Mesodermal cell (in vitro differentiated cells): Measurements from ENCODE around the gene FAM236A. TPM values are rescaled to one million over a fixed set of nuclear protein-coding genes. Genes with fewer than 3 reads are reported as not detected.
"Not testable (repeated sequence)": the region's sequence is repeated elsewhere in the genome, so short reads cannot be mapped to it uniquely, and the experiment has no call there.

Source experiments
- H3K27ac ChIP-seq: 2 replicates; pipeline ENCODE4 v1.7.0; 2013; ENCODE audit warnings: mild to moderate bottlenecking, low read depth, low read length, moderate library complexity; ENCODE audit not compliant: severe bottlenecking
- H3K36me3 ChIP-seq: 2 replicates; pipeline ENCODE4 v1.7.1; 2013; ENCODE audit warnings: mild to moderate bottlenecking, low read length, moderate library complexity; ENCODE audit not compliant: control insufficient read depth, insufficient read depth
- H3K4me1 ChIP-seq: one replicate; pipeline ENCODE4 v1.7.1; 2013; ENCODE audit warnings: mild to moderate bottlenecking, low read length; ENCODE audit not compliant: insufficient read depth, control insufficient read depth, poor library complexity, severe bottlenecking
- H3K4me3 ChIP-seq: 2 replicates; pipeline ENCODE4 v1.7.0; 2013; ENCODE audit warnings: low read length, control low read depth, mild to moderate bottlenecking; ENCODE audit not compliant: insufficient read depth, poor library complexity, severe bottlenecking; ENCODE audit errors: extremely low read depth
- H3K9me3 ChIP-seq: 2 replicates; pipeline ENCODE4 v1.7.1; 2013; ENCODE audit warnings: mild to moderate bottlenecking, low read length, moderate library complexity; ENCODE audit not compliant: control insufficient read depth
- WGBS, 2 experiments: methylation state at CpG; one replicate each; pipeline ENCODE4 v1.1.5; 2013; ENCODE audit warnings: missing lambda C conversion rate in 2 of 2; ENCODE audit not compliant: insufficient coverage in 2 of 2; 5-methylcytosine and 5-hydroxymethylcytosine counted together
- polyA plus RNA-seq, 2 experiments: library from polyadenylated mRNA; stranded (reverse); fragments of 50-300 nt; gene quantifications; one replicate each; pipeline ENCODE4 v1.2.3, GENCODE V29; 2013

FAM236A gene
- polyA plus RNA-seq (2013, experiment 1 of 2) = not detected
- not detected for polyA plus RNA-seq (2013, experiment 2 of 2)

- WGBS, 2 experiments = no CpG with 5 or more reads among the region's 15 CpGs
- H3K4me3 ChIP-seq, H3K27ac ChIP-seq: not testable (repeated sequence)
Measured at GRCh38 chrX:72937906-72938305, at the start of gene FAM236A. Gene FAM236A, plus strand, starts transcription at chrX:72938206. Its CDS starts 57 bp downstream, at chrX:72938263.

DNA sequence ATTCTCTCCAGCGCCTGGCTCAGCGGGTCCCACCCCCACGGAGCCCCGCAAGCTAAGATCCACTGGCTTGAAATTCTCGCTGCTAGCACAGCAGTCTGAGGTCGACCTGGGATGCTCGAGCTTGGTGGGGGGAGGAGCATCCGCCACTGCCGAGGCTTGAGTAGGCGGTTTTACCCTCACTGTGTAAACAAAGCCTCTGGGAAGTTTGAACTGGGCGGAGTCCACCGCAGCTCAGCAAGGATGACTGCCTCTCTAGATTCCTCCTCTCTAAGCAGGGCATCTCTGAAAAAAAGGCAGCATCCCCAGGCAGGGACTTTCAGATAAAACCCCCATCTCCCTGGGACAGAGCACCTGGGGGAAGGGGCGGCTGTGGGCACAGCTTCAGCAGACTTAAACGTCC, 48.3 kb upstream of the FAM236A start:
- H3K27ac ChIP-seq, H3K4me3 ChIP-seq, H3K9me3 ChIP-seq, H3K36me3 ChIP-seq, H3K4me1 ChIP-seq: not testable (repeated sequence)
- no CpG with 5 or more reads among the region's 14 CpGs for WGBS, 2 experiments

More at GRCh38 chrX:72937906-72938305, at the start of gene FAM236A:
- H3K9me3 ChIP-seq, H3K36me3 ChIP-seq, H3K4me1 ChIP-seq: not testable (repeated sequence)

DNA sequence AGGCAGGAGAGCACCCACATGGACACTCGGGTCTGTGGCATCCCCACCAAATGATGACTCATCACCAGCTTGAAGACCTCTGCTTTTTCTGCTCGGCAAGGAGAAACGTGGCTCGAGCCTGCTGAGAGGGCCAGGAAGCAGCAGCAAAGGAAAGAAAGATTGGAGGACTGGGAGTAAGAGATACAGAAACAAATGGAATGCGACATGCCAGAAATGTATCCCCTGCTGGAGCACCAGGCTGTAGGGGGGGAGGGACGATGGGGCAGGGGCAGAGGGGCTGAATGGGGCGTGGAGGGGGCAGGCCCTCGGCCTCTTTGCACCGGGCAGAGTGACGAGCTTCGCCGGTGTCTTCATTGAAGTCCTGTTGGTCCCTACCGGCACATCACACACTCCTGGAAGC, 25.7 kb upstream of the FAM236A start, which contains the start of gene FAM236C:
Gene FAM236C, plus strand, starts transcription at position 301 of the 400 bp plus-strand sequence. CDS start 100 bp downstream, outside the sequence.
- not testable (repeated sequence) for H3K36me3 ChIP-seq, H3K4me3 ChIP-seq, H3K9me3 ChIP-seq, H3K4me1 ChIP-seq, H3K27ac ChIP-seq
- whole genome bisulfite sequencing, 2 experiments = no CpG with 5 or more reads among the region's 13 CpGs

DNA sequence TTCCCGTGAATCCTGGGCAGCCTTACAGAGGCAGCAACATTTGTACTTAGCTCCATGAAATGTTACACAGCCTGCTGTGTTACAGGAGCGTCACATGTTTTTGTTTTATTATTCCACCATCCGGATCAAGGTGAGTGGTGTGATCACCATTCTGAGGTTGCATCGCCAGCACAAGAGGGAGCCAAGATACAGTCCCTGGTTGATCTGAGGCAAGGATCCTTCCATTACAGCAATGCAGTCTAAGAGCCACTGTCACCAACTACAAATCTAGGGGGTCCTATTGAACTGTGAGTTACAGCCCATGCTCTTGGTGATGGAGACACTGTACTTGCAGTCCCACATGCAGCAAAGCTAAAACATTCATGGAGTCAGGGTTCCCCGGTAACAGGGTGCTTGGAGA, 21.9 kb upstream of the FAM236A start:
- H3K36me3 ChIP-seq, H3K4me3 ChIP-seq, H3K4me1 ChIP-seq, H3K27ac ChIP-seq, H3K9me3 ChIP-seq: not testable (repeated sequence)
- no CpG with 5 or more reads among the region's 5 CpGs for WGBS, 2 experiments

DNA sequence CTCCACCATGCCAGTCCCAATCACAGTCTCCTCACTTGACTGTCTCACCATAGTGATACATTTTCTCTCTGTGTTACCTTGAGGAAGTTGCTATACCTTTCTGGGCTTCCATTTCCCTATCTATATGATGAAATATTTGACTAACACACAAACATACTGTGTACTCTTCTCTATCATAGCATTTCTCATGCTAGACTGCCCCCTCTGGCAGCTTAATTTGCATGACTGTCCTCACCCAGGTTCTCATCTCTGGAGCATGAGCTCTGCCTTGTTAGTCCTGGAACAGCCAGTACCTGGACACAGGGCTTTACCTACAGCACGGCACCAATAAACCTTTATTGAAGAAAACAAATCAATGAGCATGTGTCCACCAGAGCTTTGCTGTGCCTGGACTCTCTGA, 5.7 kb upstream of the FAM236A start:
- H3K4me1 ChIP-seq, H3K27ac ChIP-seq, H3K9me3 ChIP-seq, H3K4me3 ChIP-seq, H3K36me3 ChIP-seq: not testable (repeated sequence)
- no CpG with 5 or more reads among the region's 1 CpG for WGBS, 2 experiments

DNA sequence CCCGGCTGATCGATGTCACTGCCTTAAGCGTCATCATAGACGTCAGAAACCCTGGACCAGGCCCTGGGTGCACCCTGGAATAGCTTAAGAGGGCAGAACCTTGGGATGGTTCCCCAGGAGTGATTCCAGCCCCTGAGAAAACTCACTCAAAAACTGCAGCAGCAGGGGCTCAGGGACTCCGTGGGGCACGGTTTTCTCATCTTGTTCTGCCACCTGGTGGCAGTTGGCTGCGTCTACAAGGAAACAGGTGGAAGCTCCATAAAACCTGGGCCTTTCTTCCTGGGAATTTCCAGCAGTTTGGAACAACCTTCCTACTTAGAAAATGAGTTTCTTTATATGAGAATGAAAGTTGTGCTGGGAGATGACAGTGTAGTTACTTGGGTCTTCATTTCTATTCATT, 1.6 kb upstream of the FAM236A start:
- H3K9me3 ChIP-seq, H3K36me3 ChIP-seq, H3K4me1 ChIP-seq, H3K27ac ChIP-seq, H3K4me3 ChIP-seq: not testable (repeated sequence)
- no CpG with 5 or more reads among the region's 7 CpGs for WGBS, 2 experiments

DNA sequence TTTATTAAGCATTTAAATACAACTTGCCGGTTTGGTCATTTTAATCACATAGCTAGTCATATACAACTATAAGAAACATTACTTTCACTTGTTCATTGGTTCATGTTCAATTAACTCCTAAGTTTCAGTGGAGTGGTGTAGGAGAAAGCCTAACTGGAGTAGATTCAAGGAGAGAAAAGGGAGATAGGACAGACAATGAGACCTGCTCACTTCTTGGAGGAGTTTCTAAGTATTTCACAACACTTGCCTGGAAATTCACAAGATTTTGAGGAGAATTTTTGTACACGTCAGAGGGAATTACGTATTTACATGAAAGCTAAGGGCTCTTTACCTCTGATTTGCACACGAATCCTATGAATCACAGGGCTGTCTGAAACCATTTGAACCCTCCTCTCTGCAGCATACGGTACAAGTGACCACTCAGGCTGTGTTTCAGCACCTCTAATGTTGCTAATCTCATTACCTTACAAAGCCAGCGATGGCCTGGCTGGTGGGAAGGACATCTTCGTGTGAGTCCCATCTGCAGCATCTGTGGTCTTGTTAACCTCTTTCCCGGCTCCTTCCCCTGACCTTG, 1.0 kb upstream of the FAM236A start:
- H3K4me1 ChIP-seq, H3K9me3 ChIP-seq, H3K4me3 ChIP-seq, H3K36me3 ChIP-seq, H3K27ac ChIP-seq: not testable (repeated sequence)
- no CpG with 5 or more reads among the region's 8 CpGs for WGBS, 2 experiments

DNA sequence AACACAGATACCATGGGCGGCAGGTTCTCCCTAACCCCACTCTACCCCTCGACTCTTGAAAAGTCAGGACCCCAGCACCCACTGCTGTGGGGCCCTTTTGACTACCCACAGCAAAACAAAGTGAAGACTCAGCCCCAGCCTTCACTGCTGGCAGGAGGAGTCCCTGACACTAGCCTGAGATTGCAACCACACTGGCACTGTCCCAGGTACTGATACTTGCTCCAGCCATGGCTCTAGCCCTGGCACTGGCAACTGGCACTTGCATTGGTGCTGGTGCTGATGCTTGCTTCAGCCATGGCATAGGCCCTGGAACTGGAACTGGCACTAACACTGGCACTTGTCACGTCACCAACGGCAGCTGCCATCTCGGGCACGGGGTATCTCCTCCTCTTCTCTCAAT, 4.3 kb downstream of the FAM236A start:
- not testable (repeated sequence) for H3K36me3 ChIP-seq, H3K27ac ChIP-seq, H3K4me3 ChIP-seq, H3K4me1 ChIP-seq, H3K9me3 ChIP-seq
- WGBS, 2 experiments = no CpG with 5 or more reads among the region's 6 CpGs

DNA sequence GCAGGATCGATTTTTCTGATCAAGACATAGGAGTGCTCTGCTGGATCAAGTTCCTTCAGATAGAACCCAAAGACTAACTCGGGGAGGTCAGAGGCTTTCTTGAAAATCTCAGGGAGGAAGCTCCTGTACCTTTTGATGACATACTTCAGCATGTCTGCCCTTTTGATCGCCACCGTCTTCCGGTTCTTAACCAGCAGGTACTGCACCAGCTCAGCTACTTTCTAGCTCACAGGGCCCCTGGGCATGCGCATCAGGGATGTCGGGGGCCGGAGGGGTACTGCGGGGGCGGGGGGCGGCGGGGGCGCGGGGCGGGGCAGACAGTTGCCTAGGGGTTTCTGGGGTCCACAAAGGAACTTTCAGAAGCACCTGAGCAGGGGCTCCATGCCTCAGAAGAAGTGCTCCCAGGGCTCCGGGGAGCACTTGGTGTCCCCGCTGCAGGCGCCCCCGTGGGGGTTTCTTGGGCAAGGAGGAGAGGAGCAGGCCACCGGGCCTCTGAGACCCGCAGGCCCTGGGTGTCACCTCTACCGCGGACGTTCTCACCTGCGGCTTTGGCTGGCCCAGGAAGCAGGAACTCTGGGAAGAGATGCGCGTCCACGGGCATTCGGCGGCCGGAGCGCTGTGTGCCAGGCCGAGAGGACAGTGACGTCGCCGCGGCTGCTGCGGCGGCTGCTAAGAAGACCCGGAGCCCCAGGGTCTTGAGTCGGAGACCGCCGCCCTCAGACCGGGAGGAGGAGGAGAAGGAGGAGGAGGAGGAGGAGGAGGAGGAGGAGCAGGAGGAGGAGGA, 5.2 kb downstream of the FAM236A start:
- WGBS, 2 experiments = no CpG with 5 or more reads among the region's 44 CpGs
- not testable (repeated sequence) for H3K9me3 ChIP-seq, H3K27ac ChIP-seq, H3K4me1 ChIP-seq, H3K36me3 ChIP-seq, H3K4me3 ChIP-seq

GRCh38 chrX:72943819-72944169, 5.8 kb downstream of the FAM236A start, which contains the start of gene DMRTC1:
Gene DMRTC1, minus strand, starts transcription at chrX:72943837. Its CDS starts 68,143 bp downstream, at chrX:72875694.
- not testable (repeated sequence) for H3K9me3 ChIP-seq, H3K36me3 ChIP-seq, H3K4me3 ChIP-seq, H3K27ac ChIP-seq, H3K4me1 ChIP-seq
- WGBS, 2 experiments = no CpG with 5 or more reads among the region's 15 CpGs

GRCh38 chrX:72959971-72960370, 22.0 kb downstream of the FAM236A start:
- WGBS, 2 experiments = no CpG with 5 or more reads among the region's 9 CpGs
- H3K4me1 ChIP-seq, H3K27ac ChIP-seq, H3K4me3 ChIP-seq, H3K9me3 ChIP-seq, H3K36me3 ChIP-seq: not testable (repeated sequence)
